ENCODE data around the gene IER2. TPM values are rescaled to one million over a fixed set of nuclear protein-coding genes. Genes with fewer than 3 reads are reported as not detected.

The IER2 gene
- total and polyA plus RNA-seq, 9 of the 15 experiments (the other 6 are each of a cell fraction or from before 2014, with no cell fraction given): 4.5 to 205 (median 23.7) TPM

- TF ChIP-seq TFE3 (CRISPR knock-in tag; IDR thresholded peaks at IDR 0.05) (no peak), RCOR1 (IDR thresholded peaks at IDR 0.05; ENCODE audit: borderline replicate concordance in 1 of 2, low read depth in 2 of 2, low read length in 2 of 2) (no peak), ZBTB40 (IDR thresholded peaks at IDR 0.05) (no peak), ZBTB40 (CRISPR knock-in tag; IDR thresholded peaks at IDR 0.05) (no peak), SREBF2 (CRISPR knock-in tag; IDR thresholded peaks at IDR 0.05) (no peak), ZNF717 (CRISPR knock-in tag; IDR thresholded peaks at IDR 0.05) (no peak), SLC30A9 (CRISPR knock-in tag; IDR thresholded peaks at IDR 0.05) (no peak), KHSRP (IDR thresholded peaks at IDR 0.05) (no peak), ZNF407 (IDR thresholded peaks at IDR 0.05; ENCODE audit: low read depth) (no peak)
Observed at GRCh38 chr19:13153569-13154240, 3.5 kb downstream of the IER2 start (continued).
